Left cardiac atrium (tissue), 4 donors: ENCODE data around the gene LENG8. TPM values are rescaled to one million over a fixed set of nuclear protein-coding genes. Genes with fewer than 3 reads are reported as not detected.
"Not testable (repeated sequence)": the region's sequence is repeated elsewhere in the genome, so short reads cannot be mapped to it uniquely, and the experiment has no call there.

Experiments used
- ATAC-seq, 2 donors: fragments of 200-7000 bp; cut with Tn5 transposase; one replicate each; pipeline ENCODE4 v1.9.1; 2020; ENCODE audit warnings: mild to moderate bottlenecking in 2 of 2, moderate library complexity in 2 of 2
- DNase-seq: peaks from one replicate; pipeline ENCODE4 v3.0.0-alpha.2; 2020
- intact Hi-C, 2 donors: fragments of 100-400 bp; cut with DNase I; formaldehyde crosslinking; loops; one replicate each; pipeline versions ENCODE4 v1.14.1 to v1.15.1; 2022 to 2023
- total RNA-seq, 2 donors: library from RNA; stranded (reverse); fragmentation: NEBNext Ultra II Directional; extraction: Animal tissue kit (Norgen Biotek cat#: 25700); gene quantifications; one replicate each; pipeline ENCODE4 v1.2.1, GENCODE V29; 2021
- donor health status: DM: no; HTN: yes; CAD: no.
- donor health status: DM: no; HTN: yes; CAD: no; lungs with severe emphysema.
- donor health status: DM: yes; HTN: yes; CAD: no.
- donor health status: Dilated cardiomyopathy.

The LENG8 gene
- total RNA-seq, 2 donors from 2014 or later, result 66.6 to 76.5 TPM

GRCh38 chr19:54470991-54471782, 22.2 kb downstream of the LENG8 start:
- ATAC-seq (peak; percentile 16 to 48), DNase-seq (peak; percentile 66)
- intact Hi-C loops, result no loop called here

GRCh38 chr19:54473071-54473891, 24.3 kb downstream of the LENG8 start, which contains the start of gene CDC42EP5:
Gene CDC42EP5 (minus strand): TSS chr19:54473296. CDS start chr19:54465547, 7,749 bp downstream.
- intact Hi-C loops, result no loop called here
- DNase-seq, result peak; percentile 85
- peak; percentile 94 to 96 for ATAC-seq

GRCh38 chr19:54473892-54474372, 24.9 kb downstream of the LENG8 start:
- intact Hi-C loops, result no loop called here
- DNase-seq, result no peak
- ATAC-seq, result no peak

GRCh38 chr19:54475706-54476105, 26.7 kb downstream of the LENG8 start:
- intact Hi-C loops, result no loop called here
- no peak for DNase-seq
- no peak for ATAC-seq

GRCh38 chr19:54477650-54478049, 28.7 kb downstream of the LENG8 start:
- DNase-seq (no peak), ATAC-seq (no peak)
- intact Hi-C loops, result no loop called here

GRCh38 chr19:54478677-54479266, 29.8 kb downstream of the LENG8 start:
- ATAC-seq (peak in 1 of 2 donors; percentile 21), DNase-seq (no peak)
- intact Hi-C loops, result no loop called here

- no peak for ATAC-seq
- intact Hi-C loops, result loop anchor here in 1 of 2 donors (5.0 kb wide), 1 partner anchor 197 kb away; no protein-coding TSS in a partner anchor
- no peak for DNase-seq
Observed at GRCh38 chr19:54480051-54480450, 31.1 kb downstream of the LENG8 start.

GRCh38 chr19:54481326-54481930, 32.4 kb downstream of the LENG8 start:
- no peak for DNase-seq
- ATAC-seq, result peak; percentile 38 to 57
- intact Hi-C loops, result loop anchor here in 1 of 2 donors (5.0 kb wide), 1 partner anchor 196 kb away; no protein-coding TSS in a partner anchor

- intact Hi-C loops, result loop anchor here in 1 of 2 donors (5.0 kb wide), 1 partner anchor 194 kb away; no protein-coding TSS in a partner anchor
- ATAC-seq (no peak), DNase-seq (no peak)
Observed at GRCh38 chr19:54482889-54483288, 33.9 kb downstream of the LENG8 start.

- ATAC-seq (no peak), DNase-seq (no peak)
- intact Hi-C loops, result loop anchor here in 1 of 2 donors (5.0 kb wide), 1 partner anchor 193 kb away; no protein-coding TSS in a partner anchor
Observed at GRCh38 chr19:54484451-54484850, 35.5 kb downstream of the LENG8 start.

- intact Hi-C loops, result no loop called here
- ATAC-seq (no peak), DNase-seq (no peak)
Observed at GRCh38 chr19:54485851-54486250, 36.9 kb downstream of the LENG8 start.

GRCh38 chr19:54489341-54489740, 40.3 kb downstream of the LENG8 start:
- ATAC-seq, result no peak
- no peak for DNase-seq
- intact Hi-C loops, result no loop called here

GRCh38 chr19:54489766-54490165, 40.8 kb downstream of the LENG8 start:
- intact Hi-C loops, result no loop called here

GRCh38 chr19:54492568-54492967, 43.6 kb downstream of the LENG8 start:
- intact Hi-C loops, result no loop called here
- DNase-seq, result no peak
- no peak for ATAC-seq

More at GRCh38 chr19:54489766-54490165, 40.8 kb downstream of the LENG8 start:
- DNase-seq (no peak), ATAC-seq (no peak)

GRCh38 chr19:54493056-54493455, 44.1 kb downstream of the LENG8 start:
- intact Hi-C loops, ATAC-seq, DNase-seq: not testable (repeated sequence)

GRCh38 chr19:54493967-54494585, 45.1 kb downstream of the LENG8 start:
- no peak for ATAC-seq
- no peak for DNase-seq
- intact Hi-C loops, result no loop called here

GRCh38 chr19:54495284-54495683, 46.3 kb downstream of the LENG8 start:
- intact Hi-C loops, ATAC-seq, DNase-seq: not testable (repeated sequence)

GRCh38 chr19:54497747-54498450, 48.9 kb downstream of the LENG8 start:
- DNase-seq, ATAC-seq, intact Hi-C loops: not testable (repeated sequence)
